Epidermal melanocyte (primary cell): ENCODE results near the gene ALDH1B1.
A peak's percentile ranks its signal among the peaks of the same experiment; 100 is the strongest.
"Not testable (repeated sequence)": the region's sequence is repeated elsewhere in the genome, so short reads cannot be mapped to it uniquely, and the experiment has no call there.

Experiments used
- DNase-seq: peaks from one replicate; pipeline ENCODE4 v3.0.0; 2011; ENCODE audit warnings: low spot score; ENCODE audit not compliant: insufficient read length

ALDH1B1 gene

DNA sequence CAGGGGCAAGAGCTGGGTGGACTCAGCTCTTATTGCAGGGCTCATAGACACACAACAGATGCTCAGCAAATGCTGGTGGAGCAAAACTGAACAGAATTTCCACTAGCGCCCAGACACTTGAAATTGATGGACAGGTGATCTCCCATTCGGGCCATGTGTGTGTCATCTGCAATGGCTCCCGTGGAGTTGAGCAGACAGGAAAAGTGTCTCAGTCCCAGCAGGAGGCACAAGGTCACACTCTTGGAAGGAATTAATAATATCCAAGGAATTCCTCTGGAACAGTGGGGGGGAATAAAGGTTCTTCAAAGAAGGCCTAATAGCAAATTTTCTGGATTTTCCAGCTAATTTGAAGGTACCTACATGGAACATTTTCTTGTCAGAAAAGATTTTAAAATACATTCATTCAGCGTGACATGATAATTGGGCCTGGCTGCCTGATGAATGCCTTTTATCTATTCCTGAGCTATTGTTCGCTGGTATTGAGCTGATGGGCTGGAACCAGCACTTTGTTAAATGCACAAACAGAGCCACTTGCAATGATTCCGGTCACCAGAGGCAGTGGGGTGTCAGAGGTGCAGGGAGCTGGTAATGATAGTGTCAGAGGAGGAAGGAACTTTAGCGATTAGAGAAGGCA is 31.5 kb upstream of the ALDH1B1 start:
- DNase-seq: no peak

DNA sequence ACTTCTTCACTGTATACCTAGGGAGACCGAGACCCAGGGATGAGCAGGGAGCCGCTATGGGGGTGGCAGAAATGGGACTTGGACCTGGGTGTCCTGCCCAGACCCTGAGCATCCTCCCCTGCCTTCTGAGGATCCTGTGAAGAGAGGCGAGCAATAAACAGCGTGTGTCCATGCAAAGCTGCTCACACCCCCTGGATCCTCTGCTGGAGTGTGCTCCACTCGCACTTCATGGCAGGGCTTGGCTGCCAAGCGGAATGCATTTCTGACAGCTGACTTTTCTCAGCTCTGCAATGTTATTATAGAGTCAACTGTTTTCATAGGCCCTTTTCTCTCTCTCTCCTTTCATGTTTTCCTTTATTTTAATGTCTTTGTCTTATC is 31.0 kb upstream of the ALDH1B1 start:
- no peak for DNase-seq

DNA sequence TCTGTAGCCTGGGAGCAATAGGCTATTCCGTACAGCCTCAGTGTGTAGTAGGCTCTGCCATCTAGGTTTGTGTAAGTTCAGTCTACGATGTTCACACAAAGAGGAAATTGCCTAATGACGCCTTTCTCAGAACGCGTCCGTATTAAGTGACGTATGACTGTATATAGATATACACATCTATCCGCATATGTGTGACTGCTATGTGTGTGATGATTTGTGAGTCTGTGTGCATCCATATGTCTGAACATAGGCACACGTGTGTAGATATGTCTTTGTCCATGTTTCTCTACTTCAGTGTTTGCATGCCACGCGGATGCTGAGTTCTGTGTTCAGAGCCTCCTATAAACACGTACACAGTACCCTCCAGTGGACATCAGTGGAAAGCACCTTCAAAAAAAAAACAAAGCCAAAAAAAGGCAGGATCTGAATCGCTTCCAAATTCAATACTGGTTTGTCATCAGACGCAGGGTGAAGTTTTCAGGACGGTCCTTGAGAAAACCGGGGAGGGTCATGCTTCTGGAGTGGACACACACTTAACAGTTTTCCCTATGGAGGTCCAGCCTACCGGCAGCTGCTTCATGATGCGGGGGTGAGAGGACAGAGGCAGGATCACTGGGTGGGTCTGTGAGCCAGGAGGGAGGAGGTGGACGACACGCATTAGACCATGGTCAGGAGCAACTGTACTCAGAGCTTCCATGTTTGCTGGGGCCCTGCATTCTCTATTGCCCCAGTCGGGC is 29.5 kb upstream of the ALDH1B1 start:
- peak; percentile 36 for DNase-seq

DNA sequence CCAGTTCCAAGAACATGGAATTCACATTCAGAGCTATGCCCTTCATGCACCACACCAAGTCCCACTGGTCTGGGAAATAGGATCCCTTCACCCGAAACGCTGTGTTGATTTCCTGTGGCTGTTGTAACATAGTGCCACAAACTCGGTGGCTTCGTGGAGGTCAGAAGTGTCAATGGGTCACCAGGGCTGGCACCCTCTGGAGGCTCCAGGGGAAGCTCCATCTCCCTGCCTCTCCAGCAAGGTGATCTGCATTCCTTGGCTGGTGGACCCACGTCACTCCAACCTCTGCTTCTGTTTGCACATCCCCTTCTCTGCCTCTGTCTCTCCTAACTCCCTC is 28.9 kb upstream of the ALDH1B1 start:
- no peak for DNase-seq

DNA sequence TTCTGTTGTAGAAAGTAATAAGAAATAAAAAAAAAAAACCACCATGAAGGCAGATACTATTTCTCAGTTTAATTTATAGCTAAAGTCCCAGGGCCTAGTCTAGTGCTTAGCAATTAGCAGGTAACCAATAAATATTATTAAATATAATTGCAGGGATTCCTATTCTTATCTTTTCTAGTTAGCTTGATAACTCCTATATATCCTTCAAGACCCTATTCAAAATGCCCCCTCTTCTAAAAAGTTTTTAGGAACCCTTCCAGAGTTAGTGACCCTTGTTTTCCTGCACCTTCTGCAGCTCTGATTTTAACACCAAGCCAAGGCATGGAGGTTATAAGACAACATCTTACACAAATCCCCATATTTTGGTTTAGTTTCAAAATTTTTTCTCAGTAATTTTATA is 24.6 kb upstream of the ALDH1B1 start:
- DNase-seq: no peak

DNA sequence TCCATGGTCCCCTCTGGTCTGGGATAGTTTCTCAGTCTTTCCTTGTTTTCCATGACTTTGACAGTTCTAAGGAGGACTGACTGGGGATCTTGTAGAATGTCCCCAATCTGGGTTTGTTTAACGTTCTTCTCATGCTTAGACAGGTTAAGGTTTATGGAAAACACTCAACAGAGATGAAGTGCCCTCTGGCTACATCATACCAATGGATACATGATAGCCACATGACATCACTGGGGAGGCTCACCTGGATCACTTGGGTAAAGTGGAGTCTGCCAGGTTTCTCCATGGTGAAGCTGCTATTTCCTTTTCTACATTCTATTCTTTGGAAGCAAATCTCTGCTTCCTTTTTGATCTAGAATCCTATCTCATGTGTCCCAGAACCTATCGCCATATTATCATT is 23.8 kb upstream of the ALDH1B1 start:
- DNase-seq: no peak

DNA sequence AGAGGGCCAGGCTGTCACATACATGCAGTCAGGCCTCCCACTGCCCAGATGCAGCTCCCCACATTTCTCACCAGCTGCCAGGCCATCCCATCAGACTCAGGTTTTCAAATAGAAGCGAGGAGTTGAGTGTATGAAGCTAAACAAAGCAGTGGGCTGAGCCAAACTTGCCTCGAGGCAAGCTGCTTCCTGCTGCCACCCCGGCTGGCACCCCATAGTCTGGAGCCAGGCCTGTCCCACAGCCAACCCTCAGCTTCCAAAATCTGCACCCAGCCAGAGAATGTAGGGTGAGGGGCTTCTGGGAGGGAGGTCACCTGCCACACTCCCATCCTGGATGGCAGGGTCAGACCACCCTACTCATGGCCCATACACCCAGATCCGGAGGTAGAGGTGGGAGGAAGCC is 22.3 kb upstream of the ALDH1B1 start:
- no peak for DNase-seq

DNA sequence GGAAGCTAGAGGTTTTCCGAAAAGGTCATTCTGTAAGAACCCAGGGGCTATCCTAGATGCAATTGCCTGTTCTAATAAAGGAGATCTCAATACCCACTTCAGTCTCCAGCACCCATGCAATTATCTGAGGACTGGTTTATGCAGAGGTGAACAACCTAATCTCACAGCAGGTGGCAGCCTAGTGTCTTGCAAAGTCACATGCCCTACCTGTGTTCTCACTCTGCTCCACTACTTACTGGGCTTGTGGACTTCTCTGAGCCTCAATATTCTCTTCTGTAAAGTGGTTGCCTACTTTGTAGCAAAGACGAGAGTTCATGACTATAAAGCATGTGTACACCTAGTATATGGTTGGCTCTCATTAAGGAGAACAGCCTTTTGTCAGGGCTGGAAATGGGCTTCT is 21.0 kb upstream of the ALDH1B1 start:
- DNase-seq: no peak

DNA sequence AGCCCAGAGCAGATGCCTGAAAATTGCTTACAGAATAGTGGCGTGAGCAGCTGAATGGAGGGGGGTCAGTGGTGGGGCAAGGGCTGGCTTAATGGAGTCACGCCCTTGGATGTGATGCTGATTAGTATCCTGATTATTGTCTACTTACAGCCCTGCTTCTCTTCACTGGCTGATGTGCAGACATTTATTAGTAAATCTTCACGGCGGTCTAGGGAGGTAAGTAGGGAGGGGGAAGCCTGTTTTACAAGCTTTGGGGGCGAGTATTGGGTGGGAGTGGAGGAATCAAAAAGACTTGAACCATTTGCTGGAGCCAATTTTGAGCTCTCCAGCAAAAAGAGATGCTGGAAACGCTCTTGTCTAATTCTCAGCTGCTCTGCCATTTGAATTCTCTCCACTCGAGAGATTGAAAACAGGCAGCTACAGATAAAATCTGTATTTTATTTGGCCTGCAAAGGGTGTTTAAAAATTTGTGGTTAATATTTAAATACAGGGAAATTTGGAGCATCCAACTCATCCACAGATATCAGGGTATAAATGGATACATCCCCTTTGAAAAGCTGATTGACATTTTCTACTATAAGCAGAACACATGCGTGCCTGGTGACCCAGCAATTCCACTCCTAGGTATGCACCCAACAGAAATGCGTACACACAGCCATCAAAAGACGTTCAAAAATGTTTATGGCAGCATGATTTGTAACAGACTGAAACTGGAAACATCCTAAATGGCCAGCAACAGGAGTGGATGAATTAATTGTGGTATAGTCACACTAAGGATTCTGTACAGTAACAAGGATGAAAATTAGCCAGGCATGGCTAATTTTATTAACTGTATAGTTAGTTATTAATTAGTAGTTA is 19.5 kb upstream of the ALDH1B1 start:
- no peak for DNase-seq

DNA sequence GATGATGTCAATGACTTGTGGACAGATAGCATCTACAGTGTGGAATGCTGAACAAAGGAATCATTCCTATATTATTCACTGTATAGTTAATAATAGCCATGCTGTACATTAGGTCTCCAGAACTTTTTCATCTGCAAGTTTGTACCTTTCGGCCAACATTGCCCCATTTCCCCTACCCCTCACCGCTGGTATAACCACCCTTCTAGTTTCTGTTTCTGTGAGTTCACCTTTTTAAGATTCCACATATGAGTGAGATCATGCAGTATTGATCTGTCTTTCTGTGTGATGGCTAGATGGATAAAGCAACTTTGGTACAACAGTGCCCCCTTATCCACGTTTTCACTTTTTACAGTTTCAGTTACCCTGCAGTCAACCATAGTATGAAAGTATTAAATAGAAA is 18.8 kb upstream of the ALDH1B1 start:
- no peak for DNase-seq

DNA sequence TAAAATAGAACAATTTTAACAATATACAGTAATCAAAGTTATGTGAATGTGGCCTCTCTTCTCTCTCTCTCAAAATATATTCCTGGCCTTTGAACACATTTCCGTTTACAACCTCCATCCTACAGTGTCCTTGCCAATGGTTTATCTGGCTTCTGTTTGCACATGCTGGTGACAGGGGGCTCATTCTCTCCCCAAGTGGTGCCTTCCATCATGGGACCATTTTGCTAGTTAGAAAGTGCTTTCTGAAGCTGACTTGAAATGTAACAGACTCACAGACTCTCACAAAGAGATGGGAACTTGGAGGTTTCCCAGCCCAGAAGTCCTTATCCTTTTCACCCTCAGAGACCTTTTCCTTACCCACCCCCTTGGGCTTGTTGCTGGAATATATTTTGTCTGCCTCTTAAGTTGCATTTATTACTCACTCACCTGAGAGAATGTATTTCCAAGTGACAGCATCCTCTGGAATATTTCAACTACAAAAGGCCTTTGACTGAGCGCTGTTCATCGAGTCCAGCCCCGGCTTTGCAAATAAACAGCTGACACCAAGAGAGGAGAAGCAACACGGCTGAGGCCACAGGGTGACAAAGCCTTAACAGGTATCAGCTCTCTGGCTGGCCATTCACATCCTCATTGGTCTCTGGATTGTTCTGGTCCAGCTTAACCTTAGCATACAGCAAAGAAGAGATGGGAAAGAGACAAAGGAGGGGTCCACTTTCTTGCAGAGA is 17.5 kb upstream of the ALDH1B1 start:
- no peak for DNase-seq

DNA sequence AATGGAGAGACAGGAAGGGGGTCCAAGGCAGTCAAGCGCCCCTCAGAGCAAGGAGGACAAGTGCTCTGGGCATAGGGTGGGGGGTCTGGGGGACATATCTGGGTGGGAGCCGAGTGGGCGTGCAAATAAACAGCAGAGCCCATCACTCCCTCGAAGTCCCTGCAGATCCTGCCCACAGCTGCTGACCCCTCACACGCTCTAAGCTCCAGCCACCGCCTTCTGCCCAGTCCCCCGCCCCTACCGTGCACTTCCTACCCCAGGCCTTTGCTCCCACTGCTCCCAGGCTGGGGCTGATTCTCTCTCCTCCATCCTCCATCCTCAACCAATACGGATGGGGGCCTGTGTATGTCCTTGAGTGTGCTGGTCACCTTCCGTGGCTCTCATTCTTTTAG is 16.9 kb upstream of the ALDH1B1 start:
- DNase-seq: no peak

DNA sequence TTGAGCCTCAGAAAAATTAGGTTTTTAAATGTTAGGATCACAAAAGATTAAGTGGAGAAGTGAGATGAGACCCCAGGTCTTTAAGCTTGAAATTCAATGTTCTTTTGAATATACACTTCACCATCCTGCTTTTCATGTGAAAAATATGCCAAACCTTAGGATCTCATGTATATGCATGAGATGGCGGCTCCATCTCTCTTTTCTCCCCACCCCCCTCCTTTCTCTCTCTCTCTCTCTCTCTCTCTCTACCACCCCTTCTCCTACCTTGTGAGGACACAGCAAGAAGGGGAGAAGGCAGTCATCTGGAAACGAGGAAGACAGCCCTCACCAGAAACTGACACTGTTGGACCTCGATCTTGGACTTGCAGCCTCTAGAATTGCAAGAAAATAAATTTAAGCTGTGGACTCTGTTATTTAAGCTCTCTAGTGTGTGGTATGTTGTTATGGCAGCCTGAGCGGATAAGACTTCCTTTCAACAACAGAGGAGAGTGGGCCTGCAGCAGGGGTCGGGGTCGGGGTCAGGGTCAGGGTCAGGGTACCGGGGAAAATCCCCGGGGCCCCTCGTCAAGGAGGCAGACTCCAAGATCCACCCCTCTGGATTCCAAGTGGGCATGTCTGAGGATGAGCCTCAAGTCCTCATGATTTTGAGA is 16.4 kb upstream of the ALDH1B1 start:
- no peak for DNase-seq

DNA sequence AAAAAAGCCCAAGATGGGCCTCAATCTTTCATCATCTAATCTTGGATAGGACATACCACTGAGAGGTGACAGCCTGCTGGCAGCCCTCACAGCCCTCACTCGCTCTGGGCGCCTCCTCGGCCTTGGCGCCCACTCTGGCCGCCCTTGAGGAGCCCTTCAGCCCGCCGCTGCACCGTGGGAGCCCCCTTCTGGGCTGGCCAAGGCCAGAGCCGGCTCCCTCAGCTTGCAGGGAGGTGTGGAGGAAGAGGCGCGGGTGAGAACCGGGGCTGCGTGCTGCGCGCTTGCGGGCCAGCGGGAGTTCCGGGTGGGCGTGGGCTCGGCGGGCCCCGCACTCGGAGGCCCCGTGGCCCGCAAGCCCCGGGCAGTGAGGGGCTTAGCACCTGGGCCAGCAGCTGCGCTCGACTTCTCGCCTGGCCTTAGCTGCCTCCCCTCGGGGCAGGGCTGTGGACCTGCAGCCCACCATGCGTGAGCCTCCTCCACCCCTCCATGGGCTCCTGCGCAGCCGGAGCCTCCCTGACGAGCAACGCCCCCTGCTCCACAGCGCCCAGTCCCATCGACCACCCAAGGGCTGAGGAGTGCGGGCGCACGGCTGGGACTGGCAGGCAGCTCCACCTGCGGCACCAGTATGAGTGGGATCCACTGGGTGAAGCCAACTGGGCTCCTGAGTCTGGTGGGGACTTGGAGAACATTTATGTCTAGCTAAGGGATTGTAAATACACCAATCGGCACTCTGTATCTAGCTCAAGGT is 15.0 kb upstream of the ALDH1B1 start:
- DNase-seq: not testable (repeated sequence)

DNA sequence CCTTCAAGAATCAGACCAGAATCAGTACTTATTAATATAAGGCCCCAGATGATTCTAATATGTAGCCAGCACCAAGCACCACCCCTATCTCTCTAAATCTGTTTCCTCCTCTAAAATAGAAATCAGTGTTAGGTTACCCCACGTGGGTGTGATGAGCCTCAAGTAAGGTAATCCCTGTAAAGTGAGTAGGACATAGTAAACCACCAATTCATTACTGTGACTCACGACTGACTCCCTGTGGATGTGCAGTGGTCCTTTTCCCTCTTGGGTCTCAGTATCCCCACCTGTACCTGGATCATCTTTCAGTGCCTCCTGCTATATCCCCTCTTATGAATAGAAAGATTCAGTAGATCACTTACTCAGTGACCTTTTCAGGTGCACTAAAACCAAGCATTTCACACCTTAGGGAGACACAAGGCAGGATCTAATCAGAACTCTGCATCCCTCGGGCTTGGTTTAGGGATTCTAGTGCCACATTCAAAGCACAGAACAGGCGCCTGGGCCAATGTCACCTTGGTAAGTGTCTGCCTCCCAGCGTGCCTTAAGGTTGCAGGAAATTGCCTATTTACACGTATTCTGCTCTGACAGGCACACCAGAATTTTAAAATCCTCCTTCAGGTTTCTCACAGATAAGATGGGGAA is 12.2 kb upstream of the ALDH1B1 start:
- DNase-seq: no peak

DNA sequence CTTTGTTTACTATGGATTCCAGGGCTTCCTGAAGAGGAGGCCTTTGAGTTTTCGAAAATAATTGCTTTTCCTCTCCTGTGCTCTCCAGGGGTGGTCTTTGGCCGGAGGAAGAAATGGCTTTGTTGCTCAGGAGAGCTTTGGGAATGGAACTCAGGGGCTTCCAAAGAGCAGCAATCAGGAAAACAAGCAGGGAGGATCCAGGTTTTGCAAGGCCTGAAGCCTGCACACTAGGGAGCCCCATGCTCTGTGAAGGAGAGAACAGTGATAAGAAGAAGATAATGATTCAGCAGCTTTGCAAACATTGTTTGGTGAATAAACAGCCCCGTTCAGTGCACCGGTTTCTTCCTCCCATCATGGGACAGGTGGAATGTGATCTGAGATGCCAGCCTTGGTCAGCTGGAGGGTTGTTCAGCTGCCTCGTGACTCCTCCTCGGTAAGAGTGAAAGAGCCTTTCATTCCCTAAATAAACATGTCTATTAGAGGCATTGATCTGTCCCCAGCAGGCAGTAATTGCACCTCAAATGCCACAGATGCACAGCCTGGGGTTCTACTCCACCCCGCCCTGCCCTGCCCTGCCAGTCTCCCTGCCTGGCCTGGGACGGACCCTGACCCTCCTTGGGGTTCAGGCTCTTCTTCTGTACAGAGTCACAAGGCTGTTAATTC is 11.5 kb upstream of the ALDH1B1 start:
- DNase-seq: peak; percentile 73

DNA sequence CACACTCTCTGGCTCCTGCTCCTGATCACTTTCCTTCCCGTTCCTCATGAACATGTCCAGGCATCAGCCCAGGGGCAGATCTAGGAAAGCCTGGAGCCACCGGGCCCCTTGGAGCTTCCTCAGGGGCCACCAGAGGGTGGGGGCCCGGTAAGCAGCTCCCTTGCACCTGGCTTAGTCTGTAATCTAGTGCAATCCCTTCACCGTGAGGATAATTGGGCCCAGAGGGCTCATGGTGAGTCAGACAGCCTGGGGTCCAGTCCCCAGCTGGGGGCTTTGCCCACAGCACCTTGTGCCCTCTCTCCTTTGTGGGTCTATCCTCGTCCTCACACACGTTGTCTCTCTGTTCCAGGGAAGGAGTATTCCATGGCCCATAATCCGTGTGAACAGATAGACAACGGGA is 10.4 kb upstream of the ALDH1B1 start:
- DNase-seq: no peak

DNA sequence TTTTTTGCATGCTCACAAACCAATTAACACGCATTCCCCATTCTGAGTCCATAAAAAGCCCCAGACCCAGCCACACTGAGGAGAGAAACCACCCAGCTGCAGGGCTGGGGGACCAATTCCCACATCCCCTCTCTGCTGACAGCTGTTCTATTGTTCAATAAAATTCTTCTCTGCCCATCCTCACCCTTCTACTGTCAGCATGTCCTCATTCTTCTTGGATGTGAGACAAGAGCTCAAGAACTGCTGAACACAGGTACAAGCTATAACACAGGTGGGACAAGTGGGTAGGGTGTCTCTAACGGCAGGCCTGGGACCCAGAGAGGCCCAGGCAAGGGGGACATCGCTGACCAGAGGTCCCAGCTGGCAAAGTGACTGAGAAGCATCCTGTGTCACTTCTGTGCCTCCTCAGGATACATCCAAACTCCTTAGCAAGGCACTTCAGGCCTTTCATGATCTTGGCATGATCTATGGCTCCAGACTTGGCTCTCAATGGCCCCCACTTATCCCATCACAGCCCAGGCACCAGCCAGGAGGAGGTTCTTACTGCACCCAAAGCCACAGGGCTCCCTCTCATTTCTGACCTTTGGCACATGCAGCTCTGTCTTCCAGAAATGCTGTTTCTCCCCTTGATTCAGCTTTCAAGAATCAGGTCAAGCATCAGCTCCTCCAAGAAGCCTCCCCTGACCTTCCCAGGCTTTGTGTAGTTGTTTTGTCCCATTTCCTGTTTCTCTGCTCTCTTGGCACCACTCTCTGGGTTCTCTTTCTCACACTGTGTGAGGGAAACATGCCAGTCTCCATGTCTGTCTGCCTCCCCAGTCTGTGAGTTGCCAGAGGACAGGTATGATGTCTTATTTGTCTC is 7.3 kb upstream of the ALDH1B1 start:
- no peak for DNase-seq

DNA sequence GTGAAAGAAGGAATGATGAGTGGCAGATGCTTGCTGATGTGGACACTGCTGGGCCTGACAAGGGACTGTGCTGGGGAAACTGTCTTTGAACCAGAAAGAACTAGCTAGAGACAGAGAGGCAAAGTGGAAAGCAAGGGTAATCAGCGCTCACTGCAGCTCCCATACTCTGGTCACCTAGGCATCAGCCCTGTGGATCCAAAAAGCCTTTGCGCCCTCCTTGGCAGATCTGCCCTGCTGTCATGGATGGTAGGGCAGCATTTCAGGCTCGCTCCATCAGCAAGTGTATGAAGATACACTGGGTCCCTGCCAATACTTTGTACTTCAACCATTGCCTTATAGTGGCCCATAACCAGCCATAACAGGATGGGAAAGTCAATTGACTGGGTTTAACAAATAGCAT is 6.6 kb upstream of the ALDH1B1 start:
- DNase-seq: no peak
